AG04450 (cell line): ENCODE data around the gene FAM50B. TPM values are rescaled to one million over a fixed set of nuclear protein-coding genes. Genes with fewer than 3 reads are reported as not detected.

Source experiments
- CTCF ChIA-PET: fragments of 300-600, 350-600 bp; formaldehyde crosslinking; extraction: SDS; loops from one replicate; lab custom pipeline; 2022; ENCODE audit warnings: antibody characterized with exemption, inconsistent platforms; lab: Charles Lee
- POLR2A ChIA-PET: fragments of 350-600 bp; formaldehyde crosslinking; extraction: SDS; loops from one replicate; lab custom pipeline; 2021; ENCODE audit warnings: antibody characterized with exemption, inconsistent platforms; lab: Yijun Ruan, JAX
- DNase-seq: peaks from one replicate; pipeline ENCODE4 v3.0.0-alpha.2; 2011; ENCODE audit warnings: low read depth, low spot score
- H3K27ac ChIP-seq: one replicate; pipeline ENCODE4 v1.5.1; 2012; ENCODE audit warnings: low read depth, low read length, control low read depth
- H3K27me3 ChIP-seq: one replicate; pipeline ENCODE4 v1.6.0; 2012; ENCODE audit warnings: low read length; ENCODE audit not compliant: control insufficient read depth, insufficient read depth
- H3K4me3 ChIP-seq: 2 replicates; pipeline ENCODE4 v1.5.1; 2011; ENCODE audit warnings: mild to moderate bottlenecking, low read depth, low read length, control low read depth
- H3K9me3 ChIP-seq: 2 replicates; pipeline ENCODE4 v1.5.1; 2012; ENCODE audit warnings: low read length; ENCODE audit not compliant: control insufficient read depth, insufficient read depth
- polyA plus RNA-seq: library from polyadenylated mRNA; depleted of rRNA; stranded (reverse); fragments of >200 nt; gene quantifications from 2 replicates; pipeline ENCODE4 v1.2.3, GENCODE V29; 2011
- TF ChIP-seq, protein P1 (sequence below): IDR thresholded peaks from 2 replicates; pipeline ENCODE4 v1.5.1; 2011; ENCODE audit warnings: low read depth, low read length, control low read depth, inconsistent platforms

The FAM50B gene
- polyA plus RNA-seq, 1 experiment, result 4.5 TPM

DNA sequence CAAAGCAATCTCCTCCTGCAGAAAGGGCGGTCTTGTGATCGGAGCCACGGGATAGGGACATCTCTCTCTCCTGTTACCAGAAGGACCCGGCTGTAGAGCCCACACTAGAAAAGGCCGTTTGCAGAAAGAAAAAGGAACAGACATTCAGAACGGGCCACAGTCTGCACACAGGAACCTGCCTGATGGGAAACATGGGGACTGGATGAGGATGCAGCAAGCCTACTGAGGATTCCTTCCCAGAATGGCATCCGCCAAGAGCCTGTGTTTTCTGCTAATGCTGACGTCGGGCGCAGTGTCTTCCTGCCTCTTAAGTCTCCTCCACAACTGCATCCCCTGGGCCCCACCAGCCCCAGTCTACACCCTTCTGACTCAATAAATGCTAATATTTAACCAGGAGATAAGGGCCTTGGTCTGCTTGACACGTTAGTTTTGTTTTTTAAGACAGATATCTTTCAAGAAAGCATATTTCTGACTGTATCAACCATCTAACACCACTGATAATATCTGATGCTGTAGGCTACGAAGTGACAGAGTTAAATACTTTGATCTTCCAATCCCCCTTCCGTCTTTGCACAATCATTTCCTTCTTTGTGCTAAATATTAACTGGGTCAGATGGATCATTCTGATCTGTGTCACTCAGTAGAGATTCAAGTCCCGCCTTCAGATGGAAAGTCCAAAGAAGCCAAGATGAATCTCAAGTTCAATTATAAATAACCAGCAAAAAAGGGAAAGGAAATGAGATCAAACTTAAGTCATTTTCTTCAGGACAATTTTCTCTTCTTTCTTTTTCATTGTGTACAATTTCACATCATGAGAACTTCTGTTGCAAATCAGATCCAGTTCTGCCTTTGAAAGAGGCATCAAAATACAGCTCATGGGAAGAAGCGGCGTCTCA is 20.7 kb downstream of the FAM50B start:
- POLR2A ChIA-PET, result no interaction called here

DNA sequence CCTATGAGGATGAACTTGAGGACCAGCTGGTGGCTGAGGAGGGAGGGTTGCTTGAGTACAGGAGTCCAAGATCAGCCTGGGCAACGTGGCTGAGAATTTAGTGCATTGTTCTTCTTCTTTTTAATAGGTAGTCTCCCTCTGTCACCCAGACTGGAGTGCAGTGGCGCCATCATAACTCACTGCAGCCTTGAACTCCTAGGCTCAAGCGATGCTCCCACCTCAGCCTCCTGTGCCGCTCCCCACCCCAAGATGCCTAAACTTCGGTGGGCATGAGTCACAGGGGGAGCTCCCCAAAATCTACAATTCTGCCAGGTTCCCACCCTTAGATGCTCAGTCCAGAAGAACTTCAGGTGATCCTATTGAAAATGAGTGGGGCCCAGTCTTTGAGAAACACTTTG is 21.4 kb downstream of the FAM50B start:
- DNase-seq, result no peak
- Histone ChIP-seq H3K9me3 (no peaks in the 10 kb centered on the region), H3K27ac (no peak overlapping the region), H3K4me3 (no peak overlapping the region), H3K27me3 (no peaks in the 10 kb centered on the region)
- ChIA-PET POLR2A (no interaction called here), CTCF (interaction anchor here (1.1 kb wide), 1 partner anchor 107 kb away, joined by 4 read pairs; no protein-coding TSS in a partner anchor)
- TF ChIP-seq, protein P1, sequence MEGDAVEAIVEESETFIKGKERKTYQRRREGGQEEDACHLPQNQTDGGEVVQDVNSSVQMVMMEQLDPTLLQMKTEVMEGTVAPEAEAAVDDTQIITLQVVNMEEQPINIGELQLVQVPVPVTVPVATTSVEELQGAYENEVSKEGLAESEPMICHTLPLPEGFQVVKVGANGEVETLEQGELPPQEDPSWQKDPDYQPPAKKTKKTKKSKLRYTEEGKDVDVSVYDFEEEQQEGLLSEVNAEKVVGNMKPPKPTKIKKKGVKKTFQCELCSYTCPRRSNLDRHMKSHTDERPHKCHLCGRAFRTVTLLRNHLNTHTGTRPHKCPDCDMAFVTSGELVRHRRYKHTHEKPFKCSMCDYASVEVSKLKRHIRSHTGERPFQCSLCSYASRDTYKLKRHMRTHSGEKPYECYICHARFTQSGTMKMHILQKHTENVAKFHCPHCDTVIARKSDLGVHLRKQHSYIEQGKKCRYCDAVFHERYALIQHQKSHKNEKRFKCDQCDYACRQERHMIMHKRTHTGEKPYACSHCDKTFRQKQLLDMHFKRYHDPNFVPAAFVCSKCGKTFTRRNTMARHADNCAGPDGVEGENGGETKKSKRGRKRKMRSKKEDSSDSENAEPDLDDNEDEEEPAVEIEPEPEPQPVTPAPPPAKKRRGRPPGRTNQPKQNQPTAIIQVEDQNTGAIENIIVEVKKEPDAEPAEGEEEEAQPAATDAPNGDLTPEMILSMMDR, result no peak

More for the DNA sequence above, 20.7 kb downstream of the FAM50B start:
- DNase-seq, result no peak
- Histone ChIP-seq H3K4me3 (no peak overlapping the region), H3K27me3 (no peaks in the 10 kb centered on the region), H3K27ac (no peak overlapping the region), H3K9me3 (peaks cover 3% of the 10 kb centered on the region; the same call in 1 of the 2 replicates)
- CTCF ChIA-PET, result interaction anchor here (1.1 kb wide), 1 partner anchor 108 kb away, joined by 4 read pairs; no protein-coding TSS in a partner anchor
- TF ChIP-seq, protein P1, result no peak

DNA sequence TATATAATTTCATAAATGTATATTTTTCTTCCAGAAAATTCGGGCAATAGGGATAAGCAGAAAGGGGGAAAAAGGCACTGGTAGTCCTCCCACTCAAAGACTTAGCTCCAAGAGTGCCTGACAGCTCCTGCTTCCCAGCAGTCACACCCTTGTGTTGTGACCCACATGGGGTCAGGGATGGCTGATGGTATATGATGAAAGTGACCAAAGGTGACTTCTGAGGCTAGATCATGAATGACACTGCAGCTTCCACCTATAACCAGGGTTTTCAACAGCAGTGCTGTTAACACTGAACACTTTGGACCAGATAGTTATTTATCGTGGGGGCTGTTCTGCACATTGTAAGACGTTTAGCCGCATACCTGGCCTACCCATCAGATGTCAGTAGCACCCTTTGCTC is 22.3 kb downstream of the FAM50B start:
- CTCF ChIA-PET, result interaction anchor here (0.5 kb wide), 1 partner anchor 11 kb away, joined by 4 read pairs; no protein-coding TSS in a partner anchor

DNA sequence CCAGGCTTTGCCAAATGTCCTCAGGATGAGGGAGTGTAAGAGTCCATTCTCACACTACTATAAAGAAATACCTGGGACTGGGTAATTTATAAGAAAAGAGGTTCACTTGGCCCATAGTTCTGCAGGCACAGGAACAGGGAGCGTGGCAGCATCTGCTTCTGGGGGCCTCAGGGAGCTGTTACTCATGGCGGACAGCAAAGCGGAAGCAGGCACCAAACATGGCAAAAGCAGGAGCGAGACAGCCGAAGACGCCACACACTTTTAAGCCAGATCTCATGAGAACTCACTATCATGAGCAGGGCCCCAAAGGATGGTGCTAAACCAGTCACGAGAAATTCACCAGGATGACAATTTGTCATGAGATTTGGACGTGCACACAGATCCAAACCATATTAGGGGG is 22.8 kb downstream of the FAM50B start:
- CTCF ChIA-PET, result interaction anchor here (1.1 kb wide), 1 partner anchor 12 kb away, joined by 3 read pairs; no protein-coding TSS in a partner anchor
- POLR2A ChIA-PET, result no interaction called here
- no peak for DNase-seq
- TF ChIP-seq, protein P1, result no peak
- Histone ChIP-seq H3K27me3 (no peaks in the 10 kb centered on the region), H3K9me3 (no peaks in the 10 kb centered on the region), H3K4me3 (no peak overlapping the region), H3K27ac (no peak overlapping the region)

More for the DNA sequence above, 22.3 kb downstream of the FAM50B start:
- Histone ChIP-seq H3K27ac (no peak overlapping the region), H3K27me3 (no peaks in the 10 kb centered on the region), H3K9me3 (no peaks in the 10 kb centered on the region), H3K4me3 (no peak overlapping the region)
- POLR2A ChIA-PET, result no interaction called here
- no peak for DNase-seq
- TF ChIP-seq, protein P1, result no peak

DNA sequence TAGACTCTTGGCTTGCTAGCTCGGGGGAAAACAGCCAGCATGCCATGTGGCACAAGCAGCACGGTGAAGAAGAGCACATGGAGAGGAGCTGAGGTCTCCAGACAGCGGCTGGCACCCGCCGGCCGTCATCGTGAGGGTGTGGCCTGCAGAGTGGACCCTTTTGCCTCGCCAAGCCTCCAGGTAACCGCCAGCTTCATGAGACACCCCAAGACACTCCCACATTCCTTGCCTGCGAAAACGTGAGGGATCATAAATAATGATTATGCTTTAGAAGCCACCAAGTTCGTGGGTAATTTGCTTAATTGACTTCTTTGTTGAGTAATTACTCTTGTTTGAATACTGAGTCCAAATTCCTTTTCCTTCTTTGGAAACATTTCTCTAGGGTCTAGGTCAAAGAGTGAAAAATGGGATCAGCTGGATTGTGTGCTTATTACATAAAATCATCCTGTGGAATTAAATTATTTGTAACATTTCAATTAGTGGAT is 23.2 kb downstream of the FAM50B start:
- no peak for DNase-seq
- no peaks in the 10 kb centered on the region for H3K9me3 ChIP-seq
- no peaks in the 10 kb centered on the region for H3K27me3 ChIP-seq
- ChIA-PET POLR2A (no interaction called here), CTCF (interaction anchor here (1.1 kb wide), 1 partner anchor 11 kb away, joined by 3 read pairs; no protein-coding TSS in a partner anchor)
- TF ChIP-seq, protein P1, result no peak
- no peak overlapping the region for H3K27ac ChIP-seq
- no peak overlapping the region for H3K4me3 ChIP-seq
